HG02571 (cell line): ENCODE results near the gene PHC2.
"Not testable (repeated sequence)": the region's sequence is repeated elsewhere in the genome, so short reads cannot be mapped to it uniquely, and the experiment has no call there.

Experiments
- ATAC-seq: cut with Tn5 transposase; IDR thresholded peaks from one replicate; pipeline ENCODE4 v1.9.1; 2021; ENCODE audit warnings: mild to moderate bottlenecking, moderate library complexity; ENCODE audit not compliant: unreplicated experiment

Gene PHC2

GRCh38 chr1:33297911-33298622 lies 132.8 kb downstream of the PHC2 start:
- no peak for ATAC-seq

- ATAC-seq: no peak
Measured at GRCh38 chr1:33296824-33297223, 134.1 kb downstream of the PHC2 start.

GRCh38 chr1:33296082-33296458 lies 134.8 kb downstream of the PHC2 start:
- ATAC-seq: no peak

GRCh38 chr1:33295450-33296081 lies 135.3 kb downstream of the PHC2 start:
- no peak for ATAC-seq

- ATAC-seq: no peak
Measured at GRCh38 chr1:33295023-33295422, 135.9 kb downstream of the PHC2 start.

- no peak for ATAC-seq
Measured at GRCh38 chr1:33294071-33295010, 136.6 kb downstream of the PHC2 start.

- no peak for ATAC-seq
Measured at GRCh38 chr1:33292726-33293340, 138.1 kb downstream of the PHC2 start.

- ATAC-seq: not testable (repeated sequence)
Measured at GRCh38 chr1:33290615-33291014, 140.3 kb downstream of the PHC2 start.

GRCh38 chr1:33289858-33290154 lies 141.1 kb downstream of the PHC2 start:
- no peak for ATAC-seq

- no peak for ATAC-seq
Measured at GRCh38 chr1:33288976-33289857, 141.7 kb downstream of the PHC2 start.

GRCh38 chr1:33287317-33287716 lies 143.6 kb downstream of the PHC2 start:
- no peak for ATAC-seq

GRCh38 chr1:33286451-33287185 lies 144.3 kb downstream of the PHC2 start:
- ATAC-seq: no peak

GRCh38 chr1:33284049-33284448 lies 146.8 kb downstream of the PHC2 start:
- ATAC-seq: no peak

GRCh38 chr1:33282791-33283190 lies 148.1 kb downstream of the PHC2 start:
- ATAC-seq: no peak

GRCh38 chr1:33281554-33282303 lies 149.2 kb downstream of the PHC2 start:
- no peak for ATAC-seq

- no peak for ATAC-seq
Measured at GRCh38 chr1:33280091-33280661, 150.7 kb downstream of the PHC2 start.

- no peak for ATAC-seq
Measured at GRCh38 chr1:33277488-33278084, 153.3 kb downstream of the PHC2 start.

GRCh38 chr1:33276573-33277298 lies 154.2 kb downstream of the PHC2 start:
- no peak for ATAC-seq
